ENCODE data around the gene LAPTM5. TPM values are rescaled to one million over a fixed set of nuclear protein-coding genes. Genes with fewer than 3 reads are reported as not detected.
A peak's percentile ranks its signal among the peaks of the same experiment; 100 is the strongest.

The LAPTM5 gene
- polyA plus RNA-seq, 3 donors, result 1,019 to 1,669 (median 1,153) TPM

DNA sequence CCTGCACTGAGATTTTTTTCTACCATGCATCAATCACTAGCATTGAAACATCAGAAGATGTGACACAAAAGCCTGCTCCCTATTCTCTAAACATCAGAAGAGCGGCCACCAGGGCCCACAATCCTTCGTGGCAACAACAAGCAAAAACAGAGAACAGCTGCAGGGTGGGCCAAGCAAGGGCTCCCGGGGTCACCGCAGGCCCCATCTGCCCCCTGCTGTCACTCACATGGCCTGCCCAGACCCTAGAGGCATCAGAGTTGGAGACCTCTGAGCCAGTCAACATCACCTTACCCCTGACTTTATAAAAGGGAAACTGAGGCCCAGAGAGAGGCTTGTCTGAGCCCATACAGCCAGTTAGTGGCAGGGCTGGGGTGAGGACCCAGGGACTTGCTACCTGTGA is 1.8 kb downstream of the LAPTM5 start:
- Histone ChIP-seq H3K27me3 (ENCODE audit: control insufficient read depth in 2 of 2, insufficient read depth in 2 of 2, low read length in 2 of 2) (no peaks in the 10 kb centered on the region), H3K36me3 (replicated peaks in 1 of 2; ENCODE audit: control insufficient read depth in 1 of 2, insufficient read depth in 2 of 2, low read length in 2 of 2) (peaks cover 17 to 25% of the 10 kb centered on the region in 2 donors), H3K79me2 (ENCODE audit: insufficient read depth, low read length) (peaks cover 90% of the 10 kb centered on the region), H3K4me1 (ENCODE audit: control insufficient read depth in 1 of 2, insufficient read depth in 2 of 2, low read length in 2 of 2) (peaks cover 84 to 87% of the 10 kb centered on the region in 2 donors), H3K27ac (ENCODE audit: low read depth in 1 of 2, low read length in 2 of 2) (peak overlapping the region; percentile 97 to 100), H4K20me1 (ENCODE audit: insufficient read depth, low read length) (peaks cover 84% of the 10 kb centered on the region), H3K9ac (ENCODE audit: insufficient read depth, low read length, poor library complexity, severe bottlenecking) (peak overlapping the region; percentile 100), H2AFZ (ENCODE audit: insufficient read depth, low read depth, low read length, poor library complexity, severe bottlenecking) (no peak overlapping the region), H3K4me3 (replicated peaks in 1 of 3; ENCODE audit: low read depth in 2 of 3, low read length in 3 of 3) (peak overlapping the region; percentile 86 to 96 (median 96)), H3K9me3 (replicated peaks in 1 of 2; ENCODE audit: control insufficient read depth in 1 of 2, insufficient read depth in 1 of 2, low read length in 2 of 2) (no peaks in the 10 kb centered on the region), H3K4me2 (replicated peaks; ENCODE audit: extremely low read depth, low read length, poor library complexity, severe bottlenecking) (peak overlapping the region; percentile 98)
- Mint-ChIP-seq H3K4me1 (peaks cover 66% of the 10 kb centered on the region), H3K27ac (peak overlapping the region; percentile 99 to 100 (median 100)), H3K4me3 (peak overlapping the region; percentile 92 to 97), H3K36me3 (peaks cover 45 to 59% of the 10 kb centered on the region in 2 donors), H3K27me3 (ENCODE audit: low read depth in 3 of 3) (peaks cover 0 to 5% (median 0%) of the 10 kb centered on the region in 3 donors), H3K9me3 (peaks cover 0 to 10% (median 3%) of the 10 kb centered on the region in 7 donors)
- no peak for DNase-seq
- 25% methylated on average over 2 of the region's 4 CpGs for WGBS (ENCODE audit: insufficient coverage)
- TF ChIP-seq CTCF (IDR thresholded peaks at IDR 0.05), result no peak
- intact Hi-C loops (cut with micrococcal nuclease), result loop anchor here (2.0 kb wide), 1 partner anchor 37 kb away; no protein-coding TSS in a partner anchor

DNA sequence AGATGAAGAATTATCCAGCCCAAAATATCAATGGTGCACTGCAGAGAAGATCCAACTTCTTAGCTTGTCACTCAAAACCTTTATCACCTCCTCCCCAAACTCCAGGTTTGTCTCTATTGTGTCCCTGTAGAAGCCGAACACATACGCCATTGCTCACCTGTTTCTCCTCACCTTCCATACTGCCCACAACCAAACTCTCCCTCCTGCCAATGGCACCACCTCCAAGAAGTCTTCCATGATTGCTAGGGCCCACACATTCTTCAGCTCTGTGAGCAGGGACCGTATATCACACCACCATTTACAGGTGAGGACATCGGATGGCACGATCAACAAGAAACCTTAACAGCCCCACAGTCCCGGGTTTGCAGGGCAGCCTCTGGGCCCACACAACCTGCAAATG is 2.2 kb downstream of the LAPTM5 start:
- 76% methylated on average over 6 of the region's 6 CpGs for WGBS (ENCODE audit: insufficient coverage)
- peaks cover 84% of the 10 kb centered on the region for H4K20me1 ChIP-seq (ENCODE audit: insufficient read depth, low read length)
- peaks cover 48 to 63% of the 10 kb centered on the region in 2 donors for H3K36me3 Mint-ChIP-seq
- peak overlapping the region; percentile 99 to 100 (median 100) for H3K27ac Mint-ChIP-seq
- no peaks in the 10 kb centered on the region for H3K9me3 ChIP-seq (replicated peaks in 1 of 2; ENCODE audit: control insufficient read depth in 1 of 2, insufficient read depth in 1 of 2, low read length in 2 of 2)
- H3K4me1 Mint-ChIP-seq, result peaks cover 66% of the 10 kb centered on the region
- no peaks in the 10 kb centered on the region for H3K27me3 ChIP-seq (ENCODE audit: control insufficient read depth in 2 of 2, insufficient read depth in 2 of 2, low read length in 2 of 2)
- peak overlapping the region; percentile 98 for H3K4me2 ChIP-seq (replicated peaks; ENCODE audit: extremely low read depth, low read length, poor library complexity, severe bottlenecking)
- H3K79me2 ChIP-seq (ENCODE audit: insufficient read depth, low read length), result peaks cover 92% of the 10 kb centered on the region
- H3K27ac ChIP-seq (ENCODE audit: low read depth in 1 of 2, low read length in 2 of 2), result peak overlapping the region; percentile 97 to 100
- peaks cover 0 to 5% (median 0%) of the 10 kb centered on the region in 3 donors for H3K27me3 Mint-ChIP-seq (ENCODE audit: low read depth in 3 of 3)
- H3K4me3 ChIP-seq (replicated peaks in 1 of 3; ENCODE audit: low read depth in 2 of 3, low read length in 3 of 3), result peak overlapping the region; percentile 86 to 96 (median 96)
- no peak overlapping the region for H2AFZ ChIP-seq (ENCODE audit: insufficient read depth, low read depth, low read length, poor library complexity, severe bottlenecking)
- H3K9me3 Mint-ChIP-seq, result peaks cover 0 to 10% (median 3%) of the 10 kb centered on the region in 7 donors
- peaks cover 22 to 29% of the 10 kb centered on the region in 2 donors for H3K36me3 ChIP-seq (replicated peaks in 1 of 2; ENCODE audit: control insufficient read depth in 1 of 2, insufficient read depth in 2 of 2, low read length in 2 of 2)
- peaks cover 84 to 87% of the 10 kb centered on the region in 2 donors for H3K4me1 ChIP-seq (ENCODE audit: control insufficient read depth in 1 of 2, insufficient read depth in 2 of 2, low read length in 2 of 2)
- peak overlapping the region; percentile 92 to 97 for H3K4me3 Mint-ChIP-seq
- H3K9ac ChIP-seq (ENCODE audit: insufficient read depth, low read length, poor library complexity, severe bottlenecking), result peak overlapping the region; percentile 100
- no peak for DNase-seq
- TF ChIP-seq CTCF (IDR thresholded peaks at IDR 0.05), result no peak
- intact Hi-C loops (cut with micrococcal nuclease), result no loop called here
